K562 (cell line): Measurements from ENCODE around the gene NR1H2.

ENCODE experiments used
- CHD1 ChIP-seq: fragments of 200-600 bp; sonication (generic); IDR thresholded peaks from one replicate; pipeline ENCODE4 v1.6.1; 2012; ENCODE audit warnings: mild to moderate bottlenecking, moderate library complexity, low read length, inconsistent platforms
- RFX5 ChIP-seq: IDR thresholded peaks from 2 replicates; pipeline ENCODE4 v1.6.1; 2011; ENCODE audit warnings: low read depth, mild to moderate bottlenecking, improper control_type of control experiment, low read length
- ZNF24 ChIP-seq: fragments of 450-650 bp; IDR thresholded peaks from 2 replicates; pipeline ENCODE4 v1.6.1; 2016

- TF ChIP-seq RFX5 (no peak), ZNF24 (no peak), CHD1 (no peak)
Measured at GRCh38 chr19:50340331-50340730, 35.9 kb upstream of the NR1H2 start.
